ENCODE results near the gene HPRT1.

DNA sequence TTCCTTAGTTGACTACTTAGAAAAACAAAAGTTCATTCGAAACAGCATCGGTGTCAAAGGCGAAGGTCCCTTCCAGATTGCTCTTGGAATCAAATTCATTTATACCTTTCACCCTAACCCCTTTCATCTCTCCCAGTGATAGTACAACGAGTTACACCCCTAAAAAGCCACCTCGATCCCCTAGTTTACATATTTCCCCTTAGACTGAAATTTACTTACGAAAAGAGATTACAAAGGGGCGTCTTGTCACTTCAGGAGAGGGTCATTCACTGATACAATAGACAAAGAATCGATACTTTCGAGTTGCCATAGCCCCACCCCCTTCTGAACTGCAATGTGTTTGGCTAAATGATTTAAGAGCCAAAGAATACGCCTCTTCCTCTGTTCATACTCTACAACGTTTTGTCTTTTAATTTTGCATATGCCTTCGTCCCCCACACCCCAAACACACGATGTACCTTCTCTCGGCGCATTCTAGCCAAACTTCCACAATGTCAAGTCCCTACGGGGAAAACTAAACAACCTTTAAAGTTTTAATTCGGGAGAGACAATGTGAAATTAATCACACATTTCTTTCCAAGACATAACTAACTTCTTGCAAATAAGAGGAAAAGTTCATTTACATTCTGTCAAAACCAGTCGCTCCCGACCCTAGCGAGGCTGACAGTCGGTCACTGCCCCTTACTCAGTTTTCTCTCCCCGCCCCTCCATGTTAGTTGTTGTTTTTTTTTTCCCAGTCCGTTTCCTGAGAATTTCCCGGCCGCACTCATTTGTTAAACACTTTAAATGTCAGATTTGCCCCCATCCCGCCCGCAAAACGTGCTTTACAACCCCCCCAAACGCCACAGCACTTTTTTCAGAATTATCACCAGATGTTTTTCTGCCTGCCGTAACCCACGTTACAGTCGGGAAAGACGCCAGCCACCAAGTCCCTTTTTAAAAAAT is 88.6 kb downstream of the HPRT1 start:
- no peak for TF ChIP-seq EZH2phosphoT487 (IDR thresholded peaks at IDR 0.05; ENCODE audit: borderline replicate concordance)
- TF ChIP-seq, protein P1, sequence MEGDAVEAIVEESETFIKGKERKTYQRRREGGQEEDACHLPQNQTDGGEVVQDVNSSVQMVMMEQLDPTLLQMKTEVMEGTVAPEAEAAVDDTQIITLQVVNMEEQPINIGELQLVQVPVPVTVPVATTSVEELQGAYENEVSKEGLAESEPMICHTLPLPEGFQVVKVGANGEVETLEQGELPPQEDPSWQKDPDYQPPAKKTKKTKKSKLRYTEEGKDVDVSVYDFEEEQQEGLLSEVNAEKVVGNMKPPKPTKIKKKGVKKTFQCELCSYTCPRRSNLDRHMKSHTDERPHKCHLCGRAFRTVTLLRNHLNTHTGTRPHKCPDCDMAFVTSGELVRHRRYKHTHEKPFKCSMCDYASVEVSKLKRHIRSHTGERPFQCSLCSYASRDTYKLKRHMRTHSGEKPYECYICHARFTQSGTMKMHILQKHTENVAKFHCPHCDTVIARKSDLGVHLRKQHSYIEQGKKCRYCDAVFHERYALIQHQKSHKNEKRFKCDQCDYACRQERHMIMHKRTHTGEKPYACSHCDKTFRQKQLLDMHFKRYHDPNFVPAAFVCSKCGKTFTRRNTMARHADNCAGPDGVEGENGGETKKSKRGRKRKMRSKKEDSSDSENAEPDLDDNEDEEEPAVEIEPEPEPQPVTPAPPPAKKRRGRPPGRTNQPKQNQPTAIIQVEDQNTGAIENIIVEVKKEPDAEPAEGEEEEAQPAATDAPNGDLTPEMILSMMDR (conservative IDR thresholded peaks at IDR 0.05; ENCODE audit: low read length), result no peak
